Calu3 (cell line): ENCODE results near the gene AKAP12. TPM values are rescaled to one million over a fixed set of nuclear protein-coding genes. Genes with fewer than 3 reads are reported as not detected.
"Not testable (repeated sequence)": the region's sequence is repeated elsewhere in the genome, so short reads cannot be mapped to it uniquely, and the experiment has no call there.

Experiments used
- BruUV-seq: library from RNA; stranded (reverse); fragments of 400-500 nt; replicated peaks from 2 replicates; lab custom pipeline; 2021; lab: Mats Ljungman, UMichigan
- CTCF ChIA-PET: fragments of 300-600 bp; sonication (Branson Sonifier 250); formaldehyde crosslinking; loops from one replicate; lab custom pipeline; 2022; ENCODE audit warnings: antibody characterized with exemption; lab: Charles Lee
- DNase-seq: peaks from one replicate; pipeline ENCODE4 v3.0.0; 2022
- H3K27ac Mint-ChIP-seq: one replicate; pipeline ENCODE4 v1.8.0; 2022; ENCODE audit warnings: mixed read lengths; ENCODE audit not compliant: unreplicated experiment
- H3K27me3 Mint-ChIP-seq: one replicate; pipeline ENCODE4 v1.8.0; 2022; ENCODE audit warnings: mixed read lengths; ENCODE audit not compliant: unreplicated experiment
- H3K36me3 Mint-ChIP-seq: one replicate; pipeline ENCODE4 v1.8.0; 2022; ENCODE audit warnings: mild to moderate bottlenecking, moderate library complexity, mixed read lengths; ENCODE audit not compliant: insufficient read depth, unreplicated experiment
- H3K4me1 Mint-ChIP-seq: one replicate; pipeline ENCODE4 v1.8.0; 2022; ENCODE audit warnings: mild to moderate bottlenecking, low read depth, mixed read lengths; ENCODE audit not compliant: unreplicated experiment
- H3K4me3 Mint-ChIP-seq: one replicate; pipeline ENCODE4 v1.8.0; 2022; ENCODE audit warnings: mild to moderate bottlenecking, low read depth, moderate library complexity, mixed read lengths; ENCODE audit not compliant: unreplicated experiment
- H3K9me3 Mint-ChIP-seq: one replicate; pipeline ENCODE4 v1.8.0; 2022; ENCODE audit warnings: low read depth, mixed read lengths; ENCODE audit not compliant: unreplicated experiment
- CTCF ChIP-seq: fragments of 200-600 bp; IDR thresholded peaks from one replicate; pipeline ENCODE4 v1.8.0; 2022; ENCODE audit warnings: antibody characterized with exemption; ENCODE audit not compliant: unreplicated experiment
- intact Hi-C: fragments of 100-400 bp; cut with micrococcal nuclease; formaldehyde crosslinking; loops from one replicate; pipeline ENCODE4 v1.10.0; 2022; ENCODE audit not compliant: unreplicated experiment
- total RNA-seq: library from RNA; stranded (reverse); gene quantifications from 2 replicates; pipeline ENCODE4 v1.2.3, GENCODE V29; 2022

The AKAP12 gene
- total RNA-seq, 1 experiment from 2014 or later: 31.8 TPM

- no peaks in the 10 kb centered on the region for H3K27me3 Mint-ChIP-seq
- DNase-seq: no peak
- H3K4me3 Mint-ChIP-seq: no peak overlapping the region
- CTCF ChIA-PET: no interaction called here
- intact Hi-C loops: loop anchor here (10.0 kb wide), 1 partner anchor 55 kb away; no protein-coding TSS in a partner anchor
- H3K9me3 Mint-ChIP-seq: no peaks in the 10 kb centered on the region
- H3K4me1 Mint-ChIP-seq: no peaks in the 10 kb centered on the region
- BruUV-seq: no TSS peak
- no peaks in the 10 kb centered on the region for H3K36me3 Mint-ChIP-seq
- no peak overlapping the region for H3K27ac Mint-ChIP-seq
- no peak for TF ChIP-seq CTCF
Measured at GRCh38 chr6:151309619-151310018, 69.9 kb downstream of the AKAP12 start.

GRCh38 chr6:151310279-151310678 lies 70.5 kb downstream of the AKAP12 start:
- intact Hi-C loops: loop anchor here (10.0 kb wide), 1 partner anchor 55 kb away; no protein-coding TSS in a partner anchor
- no peak for TF ChIP-seq CTCF
- no TSS peak for BruUV-seq
- Mint-ChIP-seq H3K9me3 (no peaks in the 10 kb centered on the region), H3K4me3 (no peak overlapping the region), H3K4me1 (no peaks in the 10 kb centered on the region), H3K36me3 (no peaks in the 10 kb centered on the region), H3K27me3 (no peaks in the 10 kb centered on the region), H3K27ac (no peak overlapping the region)
- DNase-seq: no peak
- CTCF ChIA-PET: no interaction called here

- intact Hi-C loops: loop anchor here (10.0 kb wide), 1 partner anchor 56 kb away; no protein-coding TSS in a partner anchor
- CTCF ChIA-PET: no interaction called here
- Mint-ChIP-seq H3K27ac (no peak overlapping the region), H3K27me3 (no peaks in the 10 kb centered on the region), H3K36me3 (no peaks in the 10 kb centered on the region), H3K4me3 (no peak overlapping the region), H3K9me3 (no peaks in the 10 kb centered on the region), H3K4me1 (no peaks in the 10 kb centered on the region)
- no peak for TF ChIP-seq CTCF
- DNase-seq: no peak
- BruUV-seq: no TSS peak
Measured at GRCh38 chr6:151310852-151311767, 71.3 kb downstream of the AKAP12 start.

GRCh38 chr6:151313066-151313491 lies 73.3 kb downstream of the AKAP12 start:
- Mint-ChIP-seq H3K27ac (no peak overlapping the region), H3K36me3 (no peaks in the 10 kb centered on the region), H3K9me3 (no peaks in the 10 kb centered on the region), H3K4me3 (no peak overlapping the region), H3K27me3 (no peaks in the 10 kb centered on the region), H3K4me1 (peaks cover 8% of the 10 kb centered on the region)
- no peak for TF ChIP-seq CTCF
- no peak for DNase-seq
- BruUV-seq: no TSS peak
- CTCF ChIA-PET: no interaction called here
- intact Hi-C loops: loop anchor here (10.0 kb wide), 1 partner anchor 58 kb away; no protein-coding TSS in a partner anchor

- intact Hi-C loops: loop anchor here (10.0 kb wide), 1 partner anchor 61 kb away; no protein-coding TSS in a partner anchor
- CTCF ChIA-PET, DNase-seq, H3K27ac Mint-ChIP-seq, BruUV-seq, H3K4me3 Mint-ChIP-seq, H3K36me3 Mint-ChIP-seq, H3K4me1 Mint-ChIP-seq, H3K27me3 Mint-ChIP-seq, H3K9me3 Mint-ChIP-seq: not testable (repeated sequence)
Measured at GRCh38 chr6:151315661-151316060, 75.9 kb downstream of the AKAP12 start.
